ENCODE results near the gene ZNF670. TPM values are rescaled to one million over a fixed set of nuclear protein-coding genes. Genes with fewer than 3 reads are reported as not detected.
A peak's percentile ranks its signal among the peaks of the same experiment; 100 is the strongest.

Gene ZNF670
- total and polyA plus RNA-seq, 9 of the 15 experiments (the other 6 are each of a cell fraction or from before 2014, with no cell fraction given) = 7.1 to 23.4 (median 11.8) TPM

GRCh38 chr1:247054992-247055415, 23.6 kb downstream of the ZNF670 start (continued):
- no peak for TF ChIP-seq ZNF282 (CRISPR knock-in tag; IDR thresholded peaks at IDR 0.05)
- no peak for TF ChIP-seq ZNF639 (CRISPR knock-in tag; conservative IDR thresholded peaks at IDR 0.05 in 1 of 2, IDR thresholded peaks at IDR 0.05 in 1 of 2)
- no peak for TF ChIP-seq MED1 (CRISPR knock-in tag; IDR thresholded peaks at IDR 0.05; ENCODE audit: borderline replicate concordance)
- TF ChIP-seq MAFG (tag; conservative IDR thresholded peaks at IDR 0.05) = no peak
- TF ChIP-seq, protein P1, sequence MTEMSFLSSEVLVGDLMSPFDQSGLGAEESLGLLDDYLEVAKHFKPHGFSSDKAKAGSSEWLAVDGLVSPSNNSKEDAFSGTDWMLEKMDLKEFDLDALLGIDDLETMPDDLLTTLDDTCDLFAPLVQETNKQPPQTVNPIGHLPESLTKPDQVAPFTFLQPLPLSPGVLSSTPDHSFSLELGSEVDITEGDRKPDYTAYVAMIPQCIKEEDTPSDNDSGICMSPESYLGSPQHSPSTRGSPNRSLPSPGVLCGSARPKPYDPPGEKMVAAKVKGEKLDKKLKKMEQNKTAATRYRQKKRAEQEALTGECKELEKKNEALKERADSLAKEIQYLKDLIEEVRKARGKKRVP (CRISPR knock-in tag; IDR thresholded peaks at IDR 0.05) = no peak
- TF ChIP-seq ZNF347 (CRISPR knock-in tag; IDR thresholded peaks at IDR 0.05; ENCODE audit: low read depth) = no peak
- no peak for TF ChIP-seq TEAD1 (CRISPR knock-in tag; IDR thresholded peaks at IDR 0.05)
- TF ChIP-seq ETV1 (tag; conservative IDR thresholded peaks at IDR 0.05; ENCODE audit: low read depth) = no peak
- no peak for TF ChIP-seq ZNF232 (CRISPR knock-in tag; IDR thresholded peaks at IDR 0.05)
- TF ChIP-seq, protein P2, sequence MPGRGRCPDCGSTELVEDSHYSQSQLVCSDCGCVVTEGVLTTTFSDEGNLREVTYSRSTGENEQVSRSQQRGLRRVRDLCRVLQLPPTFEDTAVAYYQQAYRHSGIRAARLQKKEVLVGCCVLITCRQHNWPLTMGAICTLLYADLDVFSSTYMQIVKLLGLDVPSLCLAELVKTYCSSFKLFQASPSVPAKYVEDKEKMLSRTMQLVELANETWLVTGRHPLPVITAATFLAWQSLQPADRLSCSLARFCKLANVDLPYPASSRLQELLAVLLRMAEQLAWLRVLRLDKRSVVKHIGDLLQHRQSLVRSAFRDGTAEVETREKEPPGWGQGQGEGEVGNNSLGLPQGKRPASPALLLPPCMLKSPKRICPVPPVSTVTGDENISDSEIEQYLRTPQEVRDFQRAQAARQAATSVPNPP (IDR thresholded peaks at IDR 0.05; ENCODE audit: borderline replicate concordance, insufficient read depth, insufficient read length) = no peak
- TF ChIP-seq, protein P3, sequence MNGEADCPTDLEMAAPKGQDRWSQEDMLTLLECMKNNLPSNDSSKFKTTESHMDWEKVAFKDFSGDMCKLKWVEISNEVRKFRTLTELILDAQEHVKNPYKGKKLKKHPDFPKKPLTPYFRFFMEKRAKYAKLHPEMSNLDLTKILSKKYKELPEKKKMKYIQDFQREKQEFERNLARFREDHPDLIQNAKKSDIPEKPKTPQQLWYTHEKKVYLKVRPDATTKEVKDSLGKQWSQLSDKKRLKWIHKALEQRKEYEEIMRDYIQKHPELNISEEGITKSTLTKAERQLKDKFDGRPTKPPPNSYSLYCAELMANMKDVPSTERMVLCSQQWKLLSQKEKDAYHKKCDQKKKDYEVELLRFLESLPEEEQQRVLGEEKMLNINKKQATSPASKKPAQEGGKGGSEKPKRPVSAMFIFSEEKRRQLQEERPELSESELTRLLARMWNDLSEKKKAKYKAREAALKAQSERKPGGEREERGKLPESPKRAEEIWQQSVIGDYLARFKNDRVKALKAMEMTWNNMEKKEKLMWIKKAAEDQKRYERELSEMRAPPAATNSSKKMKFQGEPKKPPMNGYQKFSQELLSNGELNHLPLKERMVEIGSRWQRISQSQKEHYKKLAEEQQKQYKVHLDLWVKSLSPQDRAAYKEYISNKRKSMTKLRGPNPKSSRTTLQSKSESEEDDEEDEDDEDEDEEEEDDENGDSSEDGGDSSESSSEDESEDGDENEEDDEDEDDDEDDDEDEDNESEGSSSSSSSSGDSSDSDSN (IDR thresholded peaks at IDR 0.05; ENCODE audit: borderline replicate concordance in 1 of 2, low read depth in 2 of 2, low read length in 2 of 2) = no peak
- TF ChIP-seq STAT5A (IDR thresholded peaks at IDR 0.05; ENCODE audit: borderline replicate concordance, low read length) = peak; percentile 27; the same call in 1 of the 2 replicates
- peak; percentile 55; the same call in 1 of the 2 replicates for TF ChIP-seq ZEB2 (IDR thresholded peaks at IDR 0.05)
- TF ChIP-seq FOSL1 (tag; conservative IDR thresholded peaks at IDR 0.05) = peak; percentile 65
- no peak for TF ChIP-seq MCM7 (IDR thresholded peaks at IDR 0.05)
- no peak for TF ChIP-seq MEF2A (IDR thresholded peaks at IDR 0.05; ENCODE audit: control insufficient read depth, low read depth, low read length)
- TF ChIP-seq NR3C1 (CRISPR knock-in tag; IDR thresholded peaks at IDR 0.05) = no peak
- no peak for TF ChIP-seq SREBF2 (CRISPR knock-in tag; IDR thresholded peaks at IDR 0.05)
- no peak for TF ChIP-seq KLF1 (tag; IDR thresholded peaks at IDR 0.05)
- no peak for TF ChIP-seq CAMTA2 (CRISPR knock-in tag; conservative IDR thresholded peaks at IDR 0.05)
- no peak; the same call in 1 of the 2 replicates for TF ChIP-seq GATAD2A (IDR thresholded peaks at IDR 0.05)
- TF ChIP-seq SIN3A (IDR thresholded peaks at IDR 0.05; ENCODE audit: borderline replicate concordance in 2 of 2, control insufficient read depth in 1 of 2, low read depth in 2 of 2, low read length in 2 of 2) = no peak

Measured in K562 (cell line).